A673 (cell line): ENCODE results near the gene MFAP4.

ENCODE experiments used
- CTCF ChIP-seq: fragments of 300-800, 200-600 bp; sonication (generic); conservative IDR thresholded peaks from 2 replicates; pipeline ENCODE4 v1.5.1; 2017; ENCODE audit warnings: low read depth, mild to moderate bottlenecking, antibody characterized with exemption, low read length, moderate library complexity, mixed read lengths
- EZH2 ChIP-seq: fragments of 200-600 bp; sonication (generic); IDR thresholded peaks from 2 replicates; pipeline ENCODE4 v1.6.1; 2017; ENCODE audit warnings: borderline replicate concordance, low read depth, mild to moderate bottlenecking, mixed read lengths, antibody characterized with exemption, low read length; ENCODE audit not compliant: poor library complexity, severe bottlenecking

- TF ChIP-seq EZH2 (no peak), CTCF (no peak)
These were observed 5.3 kb upstream of the MFAP4 start for GRCh38 chr17:19392303-19392702.
